GM18951 (cell line): ENCODE measurements around the gene KRT16.
"Not testable (repeated sequence)": the region's sequence is repeated elsewhere in the genome, so short reads cannot be mapped to it uniquely, and the experiment has no call there.

Experiments used
- POLR2A ChIP-seq: IDR thresholded peaks from 4 replicates; pipeline ENCODE4 v1.6.1; 2011; ENCODE audit warnings: mild to moderate bottlenecking; ENCODE audit not compliant: insufficient read length, insufficient read depth; ENCODE audit errors: extremely low read depth
- in situ Hi-C: fragments of 300-500 bp; cut with MboI; formaldehyde crosslinking; loops from one replicate; pipeline ENCODE4 v1.12.0; 2022; ENCODE audit warnings: low sequenced_read_pairs, mixed read lengths, inconsistent platforms; ENCODE audit not compliant: unreplicated experiment

Gene KRT16

GRCh38 chr17:41602524-41602923 is 10.0 kb downstream of the KRT16 start:
- no peak for TF ChIP-seq POLR2A
- in situ Hi-C loops: no loop called here

- in situ Hi-C loops: no loop called here
- no peak for TF ChIP-seq POLR2A
These were observed 12.2 kb downstream of the KRT16 start for GRCh38 chr17:41600318-41600717.

DNA sequence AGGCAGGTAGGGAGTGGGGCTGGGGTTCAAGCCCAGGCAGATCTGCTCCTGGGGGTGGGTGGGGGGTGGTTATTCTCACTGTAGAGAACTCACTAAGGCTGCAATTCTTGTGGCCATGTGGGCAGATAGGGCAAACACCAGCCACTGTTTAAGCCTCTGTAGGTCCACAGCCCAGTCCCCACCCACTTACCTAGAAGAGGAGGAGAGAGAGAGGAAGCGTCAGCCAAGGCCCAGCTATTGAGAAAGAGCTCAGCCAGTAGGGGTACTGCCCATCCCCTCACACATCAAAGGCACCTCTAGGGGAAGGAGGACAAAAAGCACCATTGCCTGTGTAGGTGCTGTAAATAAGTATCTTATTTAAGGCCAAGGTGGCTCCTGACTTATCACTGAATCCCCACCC is 12.9 kb downstream of the KRT16 start:
- no peak for TF ChIP-seq POLR2A
- in situ Hi-C loops: no loop called here

- in situ Hi-C loops: no loop called here
- TF ChIP-seq POLR2A: no peak
These were observed 17.0 kb downstream of the KRT16 start for GRCh38 chr17:41595585-41595984.

DNA sequence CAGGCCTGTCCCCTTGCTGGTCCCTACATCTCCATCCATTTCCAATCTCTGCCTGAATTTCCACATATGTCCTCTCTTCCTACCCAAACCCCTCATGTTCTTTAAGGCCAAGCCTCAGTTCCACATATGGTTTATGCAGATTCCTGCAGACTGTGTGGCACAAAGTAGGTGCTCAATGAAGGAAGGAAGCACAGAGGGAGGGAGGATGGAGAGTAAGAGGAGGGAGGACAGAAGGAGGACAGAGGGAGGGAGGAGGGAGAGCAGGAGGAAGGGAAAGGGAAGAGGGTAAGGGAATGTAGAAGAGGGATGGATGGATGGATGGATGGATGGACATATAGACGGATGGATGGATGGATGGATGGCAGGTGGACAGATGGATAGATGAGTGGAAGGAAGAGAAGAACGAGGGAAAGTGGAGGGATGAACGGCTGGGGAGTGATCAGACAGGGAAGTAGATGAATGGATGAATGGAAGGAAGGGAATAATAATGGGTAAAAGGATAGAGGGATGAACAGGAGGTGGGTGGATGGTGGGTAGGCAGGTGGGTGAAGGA is 18.1 kb downstream of the KRT16 start:
- in situ Hi-C loops: no loop called here
- TF ChIP-seq POLR2A: no peak

- no peak for TF ChIP-seq POLR2A
- in situ Hi-C loops: no loop called here
These were observed 19.1 kb downstream of the KRT16 start for GRCh38 chr17:41593306-41593981.

- no peak for TF ChIP-seq POLR2A
- in situ Hi-C loops: no loop called here
These were observed 19.8 kb downstream of the KRT16 start for GRCh38 chr17:41592601-41593305.

DNA sequence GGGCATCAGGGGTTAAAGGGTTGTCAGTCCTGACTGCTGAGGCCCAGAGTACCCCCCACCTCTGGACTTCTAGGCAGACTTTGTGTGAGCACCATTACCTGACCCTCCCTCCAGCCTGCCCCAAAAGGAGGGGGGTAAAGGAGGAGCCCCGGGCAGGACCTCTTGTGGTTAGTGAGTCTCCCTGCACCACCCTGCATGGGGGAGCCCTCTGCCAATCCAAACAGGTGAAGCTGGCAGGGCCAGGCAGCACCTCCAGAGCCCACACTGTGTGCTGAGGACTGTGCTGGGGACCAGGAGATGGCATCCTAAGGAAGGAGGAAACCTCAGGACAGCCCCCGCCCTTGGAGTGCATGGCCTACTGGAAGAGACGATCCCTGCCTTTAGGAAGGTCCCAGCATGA is 23.3 kb downstream of the KRT16 start:
- in situ Hi-C loops: no loop called here
- TF ChIP-seq POLR2A: no peak

DNA sequence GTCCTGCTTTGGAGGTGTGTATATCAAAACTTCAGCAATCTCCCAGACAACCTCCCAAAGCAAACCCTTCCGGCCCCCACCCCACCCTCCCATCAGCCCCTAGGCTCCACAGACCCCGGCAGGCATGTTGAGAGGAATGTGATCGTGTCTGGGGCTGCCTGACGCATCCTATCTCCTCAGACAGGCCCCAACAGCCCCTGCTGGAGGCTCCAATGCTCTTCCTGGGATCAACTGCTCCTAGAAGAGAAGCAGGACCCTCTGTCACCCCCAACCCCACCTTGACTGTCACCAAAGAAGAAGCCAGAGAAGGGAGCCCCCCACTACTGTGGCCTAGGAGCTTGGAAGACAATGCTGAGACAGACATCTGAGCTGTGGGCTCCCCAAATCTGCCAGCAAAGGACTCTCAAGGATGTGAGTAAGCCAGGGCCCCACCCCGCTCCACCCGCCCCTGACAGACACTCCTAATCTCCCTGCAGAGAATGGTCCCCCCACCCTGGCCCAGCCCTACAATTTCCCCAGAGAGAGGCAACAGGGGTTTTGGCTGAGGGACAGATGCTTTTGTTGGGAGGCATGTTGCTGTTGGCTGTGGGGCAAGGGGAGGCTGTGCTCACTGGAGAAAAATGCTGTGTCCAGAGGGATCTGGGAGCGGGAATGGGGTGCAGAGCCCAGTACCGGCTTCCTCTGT is 24.3 kb downstream of the KRT16 start:
- no peak for TF ChIP-seq POLR2A
- in situ Hi-C loops: no loop called here

DNA sequence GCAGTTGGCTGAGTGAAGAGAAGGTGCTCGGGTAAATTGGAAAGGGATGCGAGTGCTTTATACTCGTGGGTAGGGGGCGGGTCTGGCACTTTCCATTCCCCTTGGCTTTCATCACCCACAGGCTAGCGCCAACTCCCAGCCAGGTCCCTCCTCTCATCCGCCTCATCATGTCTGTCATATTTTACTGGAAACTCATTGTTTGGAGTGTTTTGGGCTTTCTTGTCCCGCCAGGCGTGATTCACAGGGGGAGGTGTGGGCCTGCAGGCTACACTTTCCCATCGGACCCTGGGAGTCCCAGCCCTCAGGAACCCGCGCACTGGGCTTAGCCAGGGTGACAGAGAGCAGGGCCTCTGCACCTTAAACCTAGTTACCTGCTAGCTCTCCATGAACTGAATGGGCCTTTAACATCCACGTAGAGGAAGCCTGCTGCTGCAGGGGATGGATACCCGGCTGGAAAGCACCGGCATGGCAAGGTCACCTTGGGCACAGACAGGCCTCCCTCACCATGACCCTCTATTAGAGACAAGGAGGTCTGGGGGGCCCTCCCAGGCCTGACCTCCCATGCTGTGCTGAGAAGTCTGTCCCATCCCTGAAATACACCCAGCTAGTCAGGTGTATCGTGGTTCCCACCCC is 25.6 kb downstream of the KRT16 start, which contains the start of gene KRT14:
Gene KRT14, minus strand, starts transcription at position 33 of the 633 bp plus-strand sequence. CDS start 61 bp downstream, outside the sequence.
- in situ Hi-C loops: no loop called here
- no peak for TF ChIP-seq POLR2A

DNA sequence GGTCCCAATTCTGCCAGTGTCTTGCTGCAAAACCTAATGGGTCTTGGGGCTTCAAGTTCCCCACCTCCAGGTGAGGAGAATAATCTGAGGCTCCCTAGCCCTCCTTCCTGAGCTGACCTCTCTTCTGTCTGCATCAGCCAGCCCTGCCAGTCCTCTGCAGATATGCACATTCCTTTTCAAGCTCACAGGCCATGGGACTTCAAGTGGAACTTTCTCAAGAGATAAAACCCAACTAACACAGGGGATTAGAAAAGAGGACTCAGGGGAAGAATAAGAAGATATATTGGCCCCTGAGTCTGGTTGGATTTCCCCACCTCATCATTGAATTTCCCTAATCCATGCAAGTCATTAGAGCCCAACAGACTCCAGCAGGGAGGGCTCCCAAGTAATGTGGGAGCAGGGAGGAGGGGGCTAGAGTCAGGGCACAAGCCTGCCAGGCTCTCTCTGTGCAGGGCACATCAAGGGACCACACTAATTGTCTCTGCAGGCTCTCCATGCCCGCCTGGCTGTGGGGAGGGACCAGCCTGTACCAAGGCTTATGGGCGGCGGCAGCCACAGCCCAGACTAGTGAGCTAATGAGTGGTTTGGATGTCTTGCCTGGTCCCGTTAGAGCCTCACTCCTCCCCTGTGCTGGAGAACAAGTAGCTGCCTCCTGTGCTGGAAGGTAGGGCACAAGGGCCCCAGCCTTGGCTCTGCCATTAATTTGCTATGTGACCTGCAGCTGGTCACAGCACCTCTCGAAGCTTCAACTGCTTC is 27.1 kb downstream of the KRT16 start:
- no peak for TF ChIP-seq POLR2A
- in situ Hi-C loops: no loop called here

DNA sequence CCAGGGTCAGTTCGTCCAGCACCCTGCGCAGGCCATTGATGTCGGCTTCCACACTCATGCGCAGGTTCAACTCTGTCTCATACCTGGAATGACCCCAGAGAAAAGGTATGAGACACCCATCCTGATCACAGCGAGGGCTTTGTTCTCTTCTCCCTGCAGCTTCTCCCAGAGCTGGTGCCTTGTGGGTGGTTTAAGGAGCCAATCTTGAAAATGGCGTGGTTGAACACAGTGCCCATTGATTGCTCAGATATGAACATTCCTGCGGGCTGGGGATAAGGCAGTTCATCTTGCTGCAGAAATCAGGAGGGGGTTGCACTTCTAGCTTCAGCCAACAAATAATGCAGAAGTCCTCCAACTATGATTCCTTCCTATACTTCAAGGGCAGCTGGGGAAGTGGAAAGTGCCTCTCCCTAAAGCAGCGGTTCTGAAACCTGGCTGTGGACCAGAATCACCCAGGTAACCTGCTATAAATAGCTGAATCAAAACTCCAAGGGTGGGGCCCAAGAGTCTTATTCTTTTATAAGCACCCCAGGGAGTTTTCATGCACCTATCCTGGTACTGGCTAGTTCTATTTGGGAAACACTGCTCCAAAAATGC is 28.1 kb downstream of the KRT16 start:
- in situ Hi-C loops: not testable (repeated sequence)
